GM18861 (cell line): ENCODE data around the gene ADH1A.
"Not testable (repeated sequence)": the region's sequence is repeated elsewhere in the genome, so short reads cannot be mapped to it uniquely, and the experiment has no call there.

Experiments used
- ATAC-seq: cut with Tn5 transposase; IDR thresholded peaks from one replicate; pipeline ENCODE4 v1.9.1; 2021; ENCODE audit not compliant: unreplicated experiment

ADH1A gene

GRCh38 chr4:99290848-99291786, at the start of gene ADH1A:
Gene ADH1A, minus strand, starts transcription at chr4:99290985. Its CDS starts 71 bp downstream, at chr4:99290914.
- no peak for ATAC-seq

DNA sequence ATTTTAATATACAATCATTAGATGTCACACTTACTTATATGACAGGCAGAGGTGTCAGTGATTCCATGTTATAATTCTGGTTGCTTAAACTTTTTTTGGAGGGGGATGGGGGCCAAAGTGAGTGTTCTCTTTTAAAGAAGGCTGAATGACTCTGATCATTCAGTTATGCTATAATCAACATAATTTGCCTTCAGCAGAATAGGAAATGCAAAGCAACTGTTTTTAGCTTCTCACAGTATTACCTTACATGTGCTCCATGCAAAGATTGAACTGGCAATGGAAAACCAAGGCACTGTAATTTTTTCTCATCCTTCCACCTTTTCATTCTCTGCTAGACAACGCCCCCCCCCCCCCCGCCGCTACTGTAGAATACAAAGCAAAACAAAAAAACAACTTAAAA, 48.4 kb upstream of the ADH1A start:
- no peak for ATAC-seq

- ATAC-seq: no peak
These were observed 45.8 kb upstream of the ADH1A start for GRCh38 chr4:99336553-99336952.

DNA sequence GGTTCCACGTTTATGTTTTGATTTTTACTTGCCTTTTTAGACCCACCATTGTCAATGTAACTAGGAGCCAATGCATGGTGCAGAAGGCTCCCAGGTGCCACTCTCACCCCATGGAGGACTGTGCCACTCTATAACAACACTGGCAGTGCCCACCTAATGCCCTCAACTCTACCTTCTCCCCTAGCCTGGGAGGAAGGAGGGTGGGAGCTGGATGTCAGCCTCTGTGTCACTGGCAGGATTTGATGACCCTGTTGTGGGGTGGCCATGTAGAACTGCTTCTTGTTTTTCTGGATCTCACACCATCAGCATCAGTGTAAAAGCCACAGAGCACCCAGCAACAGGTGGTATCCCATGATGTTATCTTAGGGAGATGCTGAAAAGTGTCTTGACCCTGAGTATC, 44.1 kb upstream of the ADH1A start:
- ATAC-seq: no peak

DNA sequence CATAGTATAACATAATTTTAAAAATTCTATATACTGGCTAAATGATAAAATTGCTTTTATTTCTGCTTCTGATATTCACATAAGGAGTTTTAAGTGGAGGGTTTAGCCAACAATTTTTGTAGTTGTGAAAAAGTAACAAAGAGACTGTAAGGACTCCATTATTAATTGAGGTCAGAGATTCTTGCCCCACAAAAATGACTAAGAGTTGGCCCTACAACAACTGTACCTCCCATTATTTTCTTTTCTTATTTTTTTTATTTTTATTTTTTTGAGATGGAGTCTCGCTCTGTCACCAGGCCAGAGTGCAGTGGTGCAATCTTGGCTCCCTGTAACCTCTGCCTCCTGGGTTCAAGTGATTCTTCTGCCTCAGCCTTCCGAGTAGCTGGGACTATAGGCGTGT, 39.9 kb upstream of the ADH1A start:
- ATAC-seq: no peak

DNA sequence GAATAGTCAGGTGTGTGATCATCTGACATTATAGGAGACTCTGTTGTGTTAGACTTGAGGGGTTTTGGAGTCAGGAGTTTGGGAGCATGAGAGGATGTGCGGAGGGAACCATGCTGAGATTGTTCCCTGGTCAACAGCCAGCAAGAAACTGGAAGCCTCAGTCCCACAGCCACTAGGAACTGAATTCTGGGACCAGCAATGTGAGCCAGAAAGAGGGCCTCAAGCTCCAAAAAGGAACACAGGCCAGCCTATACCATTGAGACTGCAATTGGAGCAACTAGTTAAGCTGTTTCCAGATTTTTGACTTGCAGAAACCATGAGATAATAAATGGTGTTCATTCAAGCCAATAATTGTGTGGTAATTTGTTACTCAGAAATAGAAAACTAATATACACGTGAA, 39.1 kb upstream of the ADH1A start:
- no peak for ATAC-seq

DNA sequence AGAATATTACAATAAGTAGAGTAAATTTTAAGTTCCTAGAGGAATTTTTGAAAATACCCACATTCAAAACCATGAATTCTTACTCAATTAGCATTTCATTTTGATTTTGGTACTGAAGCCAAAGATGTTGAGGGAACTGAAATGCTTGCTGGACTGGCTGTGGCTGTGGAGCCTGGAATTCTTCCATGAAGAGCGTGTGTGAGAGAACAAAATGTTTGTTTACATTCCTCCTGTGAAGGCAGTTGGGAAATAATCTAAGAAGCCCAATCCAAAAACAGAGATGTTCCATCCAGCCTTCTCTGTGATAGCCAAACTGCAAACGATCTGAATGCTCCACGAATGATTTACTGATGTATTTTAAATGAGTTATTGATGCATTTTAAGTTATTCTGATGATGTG, 34.2 kb upstream of the ADH1A start:
- no peak for ATAC-seq

- no peak for ATAC-seq
These were observed 33.6 kb upstream of the ADH1A start for GRCh38 chr4:99324361-99324760.

DNA sequence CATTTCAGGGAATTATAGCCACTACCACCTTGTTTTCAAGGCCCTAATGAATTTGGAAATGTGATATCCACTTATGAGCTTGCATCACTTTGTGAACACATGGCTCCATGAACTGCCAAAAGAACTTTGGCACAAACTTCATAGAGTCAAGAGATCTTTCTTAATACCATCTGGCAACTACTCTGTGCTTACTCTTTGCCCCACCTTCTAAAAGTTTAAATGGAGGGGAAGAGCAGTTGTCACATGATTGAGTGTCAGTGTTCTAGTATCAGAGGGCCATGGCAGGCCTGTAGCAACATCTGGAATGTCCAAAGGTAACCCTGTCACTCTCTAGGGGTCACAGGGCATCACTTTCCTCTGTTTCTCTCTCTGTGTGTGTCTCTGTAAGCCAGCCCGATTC, 33.0 kb upstream of the ADH1A start:
- ATAC-seq: no peak

DNA sequence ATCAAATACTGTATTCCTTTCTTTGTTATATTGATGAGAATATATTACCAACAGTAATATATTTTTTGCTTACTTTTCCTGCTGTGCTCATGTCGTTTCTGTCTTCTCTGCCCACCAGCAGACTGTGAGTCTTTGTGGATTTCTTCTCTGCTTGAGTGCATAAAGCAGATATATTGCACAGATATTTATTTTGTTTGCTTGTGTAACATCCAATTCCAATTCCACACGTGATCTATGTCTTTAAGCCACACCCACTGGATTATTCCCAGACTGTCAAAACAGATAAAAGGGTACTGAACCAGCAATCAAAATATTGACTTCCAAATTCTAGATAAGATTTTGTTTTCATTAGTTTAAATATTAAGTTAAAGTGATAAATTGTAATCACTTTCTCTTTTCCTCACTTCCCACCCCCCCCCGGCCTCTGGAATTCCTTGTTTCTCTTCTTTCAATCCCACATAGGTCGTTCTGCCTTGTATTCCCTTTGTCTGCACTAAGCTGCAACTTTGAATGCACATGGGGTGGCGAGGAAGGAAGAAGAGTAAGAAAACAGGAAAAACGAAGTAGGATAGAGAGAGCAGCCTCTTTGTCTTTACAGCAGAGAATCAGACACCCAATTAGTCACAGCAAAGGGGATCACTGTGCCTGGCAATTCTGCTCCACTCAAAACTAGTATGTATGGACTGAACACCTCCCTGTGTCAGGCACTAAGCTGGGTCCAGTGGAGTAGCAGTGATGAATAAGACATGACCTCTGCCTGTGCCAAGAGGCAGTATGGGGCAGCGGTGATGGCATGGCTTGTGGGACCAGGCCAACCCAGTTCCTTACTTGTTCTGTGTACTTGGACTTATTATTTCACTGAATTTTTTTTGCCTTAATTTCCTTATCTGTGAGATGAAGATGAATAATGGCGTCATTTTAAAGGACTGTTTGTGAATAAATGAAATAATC, 30.7 kb upstream of the ADH1A start, which contains the start of gene ADH1B:
Gene ADH1B, minus strand, starts transcription at position 161 of the 951 bp plus-strand sequence. Its CDS starts 70 bp downstream, at position 91.
- no peak for ATAC-seq

GRCh38 chr4:99317811-99318210, 27.0 kb upstream of the ADH1A start:
- ATAC-seq: not testable (repeated sequence)

GRCh38 chr4:99317354-99317753, 26.6 kb upstream of the ADH1A start:
- no peak for ATAC-seq

DNA sequence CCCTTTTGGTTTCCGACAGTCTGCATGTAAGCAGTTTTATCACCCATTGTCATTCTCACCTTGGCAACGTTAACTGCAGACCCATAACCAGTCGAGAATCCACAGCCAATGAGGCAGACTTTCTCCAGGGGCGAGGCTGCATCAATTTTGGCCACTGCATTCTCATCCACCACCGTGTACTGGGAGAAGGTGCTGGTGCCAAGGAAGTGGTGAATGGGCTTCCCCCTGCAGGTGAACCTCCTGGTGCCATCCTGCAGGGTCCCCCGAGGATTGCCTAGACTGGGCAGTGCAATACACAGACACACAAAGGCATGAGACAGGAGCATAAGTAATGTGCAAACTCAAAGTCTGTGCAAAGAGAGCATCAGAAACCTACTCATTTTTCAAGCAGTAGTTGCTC, 25.1 kb upstream of the ADH1A start:
- no peak for ATAC-seq

GRCh38 chr4:99314211-99314610, 23.4 kb upstream of the ADH1A start:
- ATAC-seq: no peak

DNA sequence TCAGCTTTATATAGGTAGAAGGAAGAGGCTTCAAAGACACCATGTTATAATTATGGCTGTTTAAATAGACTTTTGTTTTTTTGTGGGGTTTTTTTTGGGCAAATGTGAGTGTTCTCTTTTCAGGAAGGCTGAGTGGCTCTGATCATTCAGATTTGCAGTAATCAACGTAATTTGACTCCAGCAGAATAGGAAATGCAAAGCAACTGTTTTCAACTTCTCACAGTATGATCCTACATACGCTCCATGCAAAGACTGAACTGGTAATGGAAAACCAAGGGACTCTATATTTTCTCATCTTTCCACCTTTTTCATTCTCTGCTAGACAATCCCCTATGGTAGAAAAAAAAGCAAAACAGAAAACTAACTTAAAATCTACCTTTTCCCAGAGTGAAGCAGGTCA, 19.6 kb upstream of the ADH1A start:
- no peak for ATAC-seq

- ATAC-seq: no peak
These were observed 15.0 kb upstream of the ADH1A start for GRCh38 chr4:99305638-99306400.

DNA sequence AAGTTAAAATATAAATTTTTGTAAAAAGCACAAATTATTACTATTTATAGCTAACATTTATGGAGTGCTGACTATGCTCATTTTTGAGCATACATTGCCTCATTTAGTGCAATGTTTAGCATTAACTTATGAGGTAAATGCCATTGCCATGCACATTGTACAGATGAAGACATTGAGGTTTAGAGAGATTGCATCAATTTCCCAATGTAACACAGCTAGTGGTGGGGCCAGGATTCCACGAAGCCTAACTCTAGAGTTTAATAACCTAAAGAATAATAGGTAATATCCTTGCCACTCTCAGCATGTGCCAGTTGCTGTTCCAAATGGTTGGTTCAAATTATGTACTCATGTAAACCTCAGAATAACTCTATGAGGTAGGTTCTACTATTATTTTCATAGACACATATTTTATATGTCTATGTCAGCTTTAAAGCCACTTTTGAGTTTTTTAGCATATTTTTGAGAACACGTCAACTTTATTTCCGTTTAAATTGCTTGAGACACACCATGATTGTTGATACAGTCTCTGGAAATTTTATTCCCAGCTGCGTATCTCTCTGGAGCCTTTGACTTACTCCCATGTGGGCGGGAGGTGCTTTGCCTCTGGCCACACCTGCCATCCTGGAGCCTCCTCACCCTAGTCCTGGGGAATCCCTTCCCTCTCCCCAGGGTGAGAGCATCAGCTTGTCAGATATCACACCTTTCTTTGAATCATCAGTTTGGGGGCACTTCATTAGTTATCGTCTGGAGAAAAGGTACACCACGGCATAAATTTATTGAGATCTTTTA, 10.8 kb upstream of the ADH1A start:
- ATAC-seq: no peak

DNA sequence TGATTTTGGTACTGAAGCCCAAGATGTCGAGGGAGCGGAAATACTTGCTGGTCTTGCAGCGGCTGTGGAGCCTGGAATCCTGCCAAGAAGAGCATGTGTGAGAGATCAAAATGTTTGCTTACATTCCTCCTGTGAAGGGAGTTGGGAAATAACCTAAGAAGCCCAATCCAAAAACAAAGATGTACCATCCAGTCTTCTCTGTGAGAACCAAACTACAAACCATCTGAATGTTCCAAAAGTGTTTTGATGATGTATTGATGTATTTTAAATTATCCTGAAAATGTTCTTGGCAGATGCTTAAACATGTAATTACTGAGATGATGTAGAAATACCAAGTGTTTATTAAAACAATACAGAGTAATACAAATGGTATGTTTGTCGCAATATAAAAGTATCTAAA, 10.1 kb upstream of the ADH1A start:
- no peak for ATAC-seq

GRCh38 chr4:99293357-99293756, 2.6 kb upstream of the ADH1A start:
- no peak for ATAC-seq

GRCh38 chr4:99285387-99285786, 5.4 kb downstream of the ADH1A start:
- ATAC-seq: no peak
